Ovary (tissue), 9 donors: Measurements from ENCODE around the gene LUC7L3. TPM values are rescaled to one million over a fixed set of nuclear protein-coding genes. Genes with fewer than 3 reads are reported as not detected.

ENCODE experiments used
- DNase-seq, 5 donors: peaks; one replicate each; pipeline ENCODE4 v3.0.0-alpha.2; 2019 to 2020
- H3K27ac ChIP-seq, 2 donors: fragments of 200-600 bp; one replicate each; pipeline versions ENCODE4 v1.5.1 to v1.8.0; 2019 to 2022
- H3K27me3 ChIP-seq: fragments of 200-600 bp; one replicate; pipeline ENCODE4 v1.8.0; 2022
- H3K36me3 ChIP-seq: fragments of 200-600 bp; sonication (generic); one replicate; pipeline ENCODE4 v1.5.1; 2019
- H3K4me1 ChIP-seq: one replicate; pipeline ENCODE4 v1.8.1; 2013; ENCODE audit warnings: mild to moderate bottlenecking, moderate library complexity; ENCODE audit not compliant: insufficient read depth
- H3K4me3 ChIP-seq: fragments of 200-600 bp; sonication (generic); one replicate; pipeline ENCODE4 v1.5.1; 2017
- H3K9me3 ChIP-seq, 2 donors: fragments of 200-600 bp in 1 of 2; sonication (generic) in 1 of 2; one replicate each; pipeline versions ENCODE4 v1.5.1 to v1.8.1; 2013 to 2019; ENCODE audit warnings: mild to moderate bottlenecking in 1 of 2, moderate library complexity in 1 of 2
- CTCF ChIP-seq, 3 donors: fragments of 450-650 bp in 2 of 3; fragments of 200-600 bp in 1 of 3; IDR thresholded peaks; one replicate each; pipeline versions ENCODE4 v1.5.1 to v1.8.0; 2016 to 2022; ENCODE audit warnings: antibody characterized with exemption in 3 of 3, mild to moderate bottlenecking in 1 of 3
- EP300 ChIP-seq: sonication (generic); formaldehyde crosslinking; IDR thresholded peaks from one replicate; pipeline ENCODE4 v1.6.1; 2017; ENCODE audit warnings: antibody characterized with exemption
- POLR2A ChIP-seq: fragments of 450-650 bp; IDR thresholded peaks from one replicate; pipeline ENCODE4 v1.6.1; 2017; ENCODE audit warnings: antibody characterized with exemption, mild to moderate bottlenecking, moderate library complexity
- WGBS, 3 donors: extraction: QIAGEN DNeasy Blood & Tissue Kit in 1 of 3; methylation state at CpG; one replicate each; pipeline versions ENCODE4 v1.1.5 to v1.1.7; 2013 to 2017; 5-methylcytosine and 5-hydroxymethylcytosine counted together
- intact Hi-C, 4 donors: fragments of 100-400 bp; cut with DNase I; formaldehyde crosslinking; loops; one replicate each; pipeline versions ENCODE4 v1.11.0 to v1.15.1; 2022 to 2023
- polyA plus RNA-seq, 2 donors: library from polyadenylated mRNA; stranded (reverse); fragments of 200-250 nt in 1 of 2; fragments of 350-450 nt in 1 of 2; fragmentation: Illumina TruSeq in 1 of 2; extraction: RNeasy Lipid Tissue Mini Kit (QIAGEN cat#74804) in 1 of 2; gene quantifications; one replicate each; pipeline ENCODE4 v1.2.3, GENCODE V29; 2013 to 2014
- total RNA-seq, 7 donors: library from RNA; depleted of rRNA in 2 of 7; stranded (reverse); fragments of >200 nt in 2 of 7; fragmentation: NEBNext Ultra II Directional in 3 of 7; extraction: Animal tissue kit (Norgen Biotek cat#: 25700) in 3 of 7; gene quantifications; one replicate each; pipeline versions ENCODE4 v1.1.0 to v1.2.4, GENCODE V29; 2016 to 2023
- donor health status: DM: no; HTN: no; CAD: no; lungs with moderate emphysema.
- donor health status: DM: no; HTN: no; CAD: no.
- donor health status: Bipolar disorder and iron deficiency.
- donor health status: DM: yes; HTN: yes; CAD: no.
- donor health status: DM: no; HTN: no; CAD: no.
- donor health status: DM: yes; HTN: yes; CAD: no.

The LUC7L3 gene
- total and polyA plus RNA-seq, 9 donors = 96.5 to 172 (median 139) TPM

- peak in 1 of 5 donors; percentile 7 for DNase-seq
- no peaks in the 10 kb centered on the region for H3K4me1 ChIP-seq
- TF ChIP-seq CTCF (IDR thresholded peaks at IDR 0.05) (no peak), EP300 (no peak), POLR2A (no peak)
Measured at GRCh38 chr17:50774225-50774803, 54.9 kb downstream of the LUC7L3 start.

GRCh38 chr17:50775926-50776325 is 56.5 kb downstream of the LUC7L3 start:
- no peaks in the 10 kb centered on the region for H3K27me3 ChIP-seq
- intact Hi-C loops = no loop called here
- peak in 1 of 5 donors; percentile 1 for DNase-seq
- no peak overlapping the region for H3K27ac ChIP-seq
- 78 to 91% (median 83%) methylated on average over 3 of the region's 3 CpGs for WGBS, 3 donors
- H3K4me1 ChIP-seq = no peaks in the 10 kb centered on the region
- TF ChIP-seq POLR2A = no peak
- TF ChIP-seq EP300 = no peak
- TF ChIP-seq CTCF (IDR thresholded peaks at IDR 0.05) = no peak
- no peak overlapping the region for H3K4me3 ChIP-seq
- no peaks in the 10 kb centered on the region for H3K9me3 ChIP-seq
- no peaks in the 10 kb centered on the region for H3K36me3 ChIP-seq

More at GRCh38 chr17:50774225-50774803, 54.9 kb downstream of the LUC7L3 start:
- WGBS, 3 donors = 84 to 85% (median 85%) methylated on average over 7 of the region's 7 CpGs
- Histone ChIP-seq H3K27me3 (no peaks in the 10 kb centered on the region), H3K36me3 (no peaks in the 10 kb centered on the region), H3K4me3 (no peak overlapping the region), H3K27ac (no peak overlapping the region), H3K9me3 (no peaks in the 10 kb centered on the region)
- intact Hi-C loops = no loop called here

GRCh38 chr17:50778471-50778870 is 59.1 kb downstream of the LUC7L3 start:
- 74 to 87% (median 76%) methylated on average over 8 of the region's 8 CpGs for WGBS, 3 donors
- no peaks in the 10 kb centered on the region for H3K4me1 ChIP-seq
- H3K27ac ChIP-seq = no peak overlapping the region
- TF ChIP-seq EP300 (no peak), POLR2A (no peak), CTCF (IDR thresholded peaks at IDR 0.05) (no peak)
- no peak overlapping the region for H3K4me3 ChIP-seq
- DNase-seq = no peak
- no peaks in the 10 kb centered on the region for H3K9me3 ChIP-seq
- H3K36me3 ChIP-seq = no peaks in the 10 kb centered on the region
- H3K27me3 ChIP-seq = no peaks in the 10 kb centered on the region
- intact Hi-C loops = no loop called here

- no peak for TF ChIP-seq EP300
- TF ChIP-seq POLR2A = no peak
- TF ChIP-seq CTCF (IDR thresholded peaks at IDR 0.05) = no peak
- WGBS, 3 donors = 59 to 72% (median 63%) methylated on average over 4 of the region's 4 CpGs
- H3K36me3 ChIP-seq = no peaks in the 10 kb centered on the region
- no peaks in the 10 kb centered on the region for H3K4me1 ChIP-seq
- no peak overlapping the region for H3K4me3 ChIP-seq
- DNase-seq = no peak
- H3K9me3 ChIP-seq = no peaks in the 10 kb centered on the region
- intact Hi-C loops = no loop called here
- no peaks in the 10 kb centered on the region for H3K27me3 ChIP-seq
- H3K27ac ChIP-seq = no peak overlapping the region
Measured at GRCh38 chr17:50778988-50779387, 59.6 kb downstream of the LUC7L3 start.
